Neutrophil (primary cell): ENCODE measurements around the gene NR3C2.

Source experiments
- H3K27ac ChIP-seq: fragments of 200-600 bp; sonication (generic); 2 replicates; pipeline ENCODE4 v1.5.1; 2016; ENCODE audit warnings: mild to moderate bottlenecking, moderate library complexity
- H3K27me3 ChIP-seq: fragments of 200-600 bp; sonication (generic); 2 replicates; pipeline ENCODE4 v1.6.0; 2016; ENCODE audit warnings: mild to moderate bottlenecking
- H3K36me3 ChIP-seq: fragments of 200-600 bp; sonication (generic); 2 replicates; pipeline ENCODE4 v1.5.1; 2017
- H3K4me1 ChIP-seq, 2 experiments: fragments of 200-600 bp in 1 of 2; sonication (generic) in 1 of 2; 1 replicate in 1 of 2; 2 replicates in 1 of 2; pipeline versions ENCODE4 v1.5.1 to v1.6.1; 2013 to 2016; ENCODE audit warnings: low read depth in 1 of 2, low read length in 1 of 2, mild to moderate bottlenecking in 1 of 2, moderate library complexity in 1 of 2; ENCODE audit not compliant: control insufficient read depth in 1 of 2, insufficient read depth in 1 of 2
- H3K4me3 ChIP-seq, 2 experiments: fragments of 200-600 bp in 1 of 2; sonication (generic) in 1 of 2; 1 replicate in 1 of 2; 2 replicates in 1 of 2; pipeline ENCODE4 v1.5.1; 2013 to 2016; ENCODE audit warnings: low read depth in 1 of 2, low read length in 1 of 2, mild to moderate bottlenecking in 1 of 2, moderate library complexity in 1 of 2
- H3K9me3 ChIP-seq: fragments of 200-600 bp; sonication (generic); 2 replicates; pipeline ENCODE4 v1.5.1; 2016
- CTCF ChIP-seq: fragments of 200-600 bp; sonication (generic); IDR thresholded peaks from 2 replicates; pipeline ENCODE4 v1.5.1; 2016; ENCODE audit warnings: antibody characterized with exemption

Gene NR3C2

GRCh38 chr4:148454835-148455234 is 12.6 kb upstream of the NR3C2 start:
- H3K4me3 ChIP-seq: no peak overlapping the region
- H3K36me3 ChIP-seq: no peaks in the 10 kb centered on the region
- no peaks in the 10 kb centered on the region for H3K9me3 ChIP-seq
- H3K27ac ChIP-seq: no peak overlapping the region
- H3K4me1 ChIP-seq: no peaks in the 10 kb centered on the region
- H3K27me3 ChIP-seq: peaks cover 31% of the 10 kb centered on the region
- no peak for TF ChIP-seq CTCF

- no peak for TF ChIP-seq CTCF
- Histone ChIP-seq H3K9me3 (no peaks in the 10 kb centered on the region), H3K4me1 (no peaks in the 10 kb centered on the region), H3K4me3 (no peak overlapping the region), H3K36me3 (no peaks in the 10 kb centered on the region), H3K27me3 (peaks cover 41% of the 10 kb centered on the region), H3K27ac (no peak overlapping the region)
These were observed 11.6 kb upstream of the NR3C2 start for GRCh38 chr4:148453833-148454232.

- no peak for TF ChIP-seq CTCF
- Histone ChIP-seq H3K4me3 (no peak overlapping the region), H3K9me3 (no peaks in the 10 kb centered on the region), H3K27ac (no peak overlapping the region), H3K4me1 (no peaks in the 10 kb centered on the region), H3K27me3 (peaks cover 46% of the 10 kb centered on the region), H3K36me3 (no peaks in the 10 kb centered on the region)
These were observed 10.8 kb upstream of the NR3C2 start for GRCh38 chr4:148452970-148453369.

GRCh38 chr4:148449921-148450320 is 7.7 kb upstream of the NR3C2 start:
- no peaks in the 10 kb centered on the region for H3K9me3 ChIP-seq
- H3K27me3 ChIP-seq: peaks cover 76% of the 10 kb centered on the region
- H3K36me3 ChIP-seq: no peaks in the 10 kb centered on the region
- peaks cover under 1 to 8% of the 10 kb centered on the region in 2 experiments for H3K4me1 ChIP-seq
- no peak for TF ChIP-seq CTCF
- no peak overlapping the region for H3K27ac ChIP-seq
- no peak overlapping the region for H3K4me3 ChIP-seq

- Histone ChIP-seq H3K36me3 (no peaks in the 10 kb centered on the region), H3K4me1 (peaks cover 6 to 26% of the 10 kb centered on the region in 2 experiments), H3K9me3 (no peaks in the 10 kb centered on the region), H3K4me3 (no peak overlapping the region), H3K27ac (no peak overlapping the region), H3K27me3 (peaks cover 94% of the 10 kb centered on the region)
- TF ChIP-seq CTCF: no peak
These were observed 5.9 kb upstream of the NR3C2 start for GRCh38 chr4:148448141-148448540.

GRCh38 chr4:148447681-148448080 is 5.5 kb upstream of the NR3C2 start:
- TF ChIP-seq CTCF: no peak
- Histone ChIP-seq H3K27ac (no peak overlapping the region), H3K27me3 (peaks cover 99% of the 10 kb centered on the region), H3K4me1 (peaks cover 11 to 29% of the 10 kb centered on the region in 2 experiments), H3K4me3 (no peak overlapping the region), H3K9me3 (no peaks in the 10 kb centered on the region), H3K36me3 (no peaks in the 10 kb centered on the region)
